SU-DHL-6 (cell line): ENCODE measurements around the gene MRPS25.

Source experiments
- H2AFZ ChIP-seq: fragments of 200-600 bp; sonication (generic); 2 replicates; pipeline ENCODE4 v1.6.1; 2014; ENCODE audit warnings: low read depth, mild to moderate bottlenecking, moderate library complexity, mixed read lengths, antibody characterized with exemption, low read length; ENCODE audit not compliant: severe bottlenecking
- H3F3A ChIP-seq: fragments of 200-600 bp; shearing (Covaris generic); 2 replicates; pipeline ENCODE4 v1.6.0; 2016; ENCODE audit warnings: antibody characterized with exemption, mild to moderate bottlenecking; ENCODE audit not compliant: insufficient read depth
- H3K27ac ChIP-seq: fragments of 200-600 bp; sonication (generic); 2 replicates; pipeline ENCODE4 v1.5.1; 2016; ENCODE audit warnings: low read depth, mild to moderate bottlenecking, low read length, moderate library complexity, mixed read lengths
- H3K27me3 ChIP-seq: fragments of 200-600 bp; sonication (generic), shearing (Covaris generic); 2 replicates; pipeline ENCODE4 v1.6.0; 2014; ENCODE audit warnings: mild to moderate bottlenecking, low read length
- H3K36me3 ChIP-seq: fragments of 200-600 bp; sonication (generic); 2 replicates; pipeline ENCODE4 v1.6.1; 2014; ENCODE audit warnings: mild to moderate bottlenecking, low read length, mixed read lengths
- H3K4me2 ChIP-seq: fragments of 300-600, 200-600 bp; shearing (Covaris generic), sonication (generic); 2 replicates; pipeline ENCODE4 v1.6.0; 2014; ENCODE audit warnings: low read length, low read depth, mild to moderate bottlenecking; ENCODE audit not compliant: poor library complexity, severe bottlenecking
- H3K4me3 ChIP-seq: fragments of 200-600 bp; sonication (generic); 2 replicates; pipeline ENCODE4 v1.5.1; 2014; ENCODE audit warnings: antibody characterized with exemption, low read length, mild to moderate bottlenecking, mixed read lengths; ENCODE audit not compliant: insufficient read depth, poor library complexity, severe bottlenecking
- H3K79me2 ChIP-seq: fragments of 200-600 bp; sonication (generic); 2 replicates; pipeline ENCODE4 v1.6.1; 2014; ENCODE audit warnings: mild to moderate bottlenecking, low read length, moderate library complexity; ENCODE audit not compliant: insufficient read depth
- H3K9ac ChIP-seq: fragments of 200-600 bp; sonication (generic); 2 replicates; pipeline ENCODE4 v1.7.0; 2014; ENCODE audit warnings: mild to moderate bottlenecking, low read length
- H3K9me2 ChIP-seq: fragments of 200-600 bp; sonication (generic); replicated peaks from 2 replicates; pipeline ENCODE4 v1.6.1; 2014; ENCODE audit warnings: low read length; ENCODE audit not compliant: insufficient read depth
- H3K9me3 ChIP-seq: fragments of 200-600 bp; sonication (generic); 2 replicates; pipeline ENCODE4 v1.6.1; 2014; ENCODE audit warnings: low read length, mixed read lengths; ENCODE audit not compliant: insufficient read depth
- H4K20me1 ChIP-seq: fragments of 200-600 bp; sonication (generic); 2 replicates; pipeline ENCODE4 v1.6.1; 2014; ENCODE audit warnings: low read depth, mild to moderate bottlenecking, antibody characterized with exemption, low read length, moderate library complexity, mixed read lengths
- EZH2phosphoT487 ChIP-seq: fragments of 200-600 bp; sonication (generic), shearing (Covaris generic); conservative IDR thresholded peaks from 2 replicates; pipeline ENCODE4 v1.6.1; 2018; ENCODE audit warnings: mild to moderate bottlenecking, antibody characterized with exemption, low read length, moderate library complexity, mixed read lengths
- TF ChIP-seq, protein P1 (sequence below): fragments of 200-600 bp; sonication (generic); IDR thresholded peaks from one replicate; pipeline ENCODE4 v1.5.1; 2017; ENCODE audit warnings: antibody characterized with exemption, mild to moderate bottlenecking, low read length, moderate library complexity; ENCODE audit not compliant: insufficient read depth, poor library complexity, severe bottlenecking

Gene MRPS25

DNA sequence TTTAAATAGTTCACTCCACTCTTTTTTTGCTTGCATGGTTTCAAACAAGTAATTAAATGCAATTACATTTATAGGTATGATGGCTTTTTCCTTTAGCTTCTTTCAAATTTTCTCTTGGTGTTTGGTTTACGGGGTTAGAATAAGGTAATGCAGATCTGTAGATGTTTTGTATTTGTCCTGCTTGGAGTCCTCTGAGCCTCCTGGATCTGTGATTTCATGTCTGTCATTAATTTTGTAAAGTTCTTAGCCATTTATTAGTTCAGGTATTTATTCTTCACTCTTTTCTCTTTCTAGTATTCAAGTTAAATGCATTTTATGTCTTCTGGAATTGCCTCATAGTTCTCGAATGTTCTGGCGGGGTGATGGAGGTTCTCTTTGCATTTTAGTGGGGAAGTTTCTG is 1.4 kb upstream of the MRPS25 start:
- no peaks in the 10 kb centered on the region for H3K27me3 ChIP-seq
- 0 out of 2 replicates have a peak, but pooled peaks cover 5% of the 10 kb centered on the region for H3F3A ChIP-seq
- H3K27ac ChIP-seq = no peak overlapping the region
- no peak overlapping the region for H3K9ac ChIP-seq
- no peaks in the 10 kb centered on the region for H3K36me3 ChIP-seq
- no peak for TF ChIP-seq EZH2phosphoT487
- TF ChIP-seq, protein P1, sequence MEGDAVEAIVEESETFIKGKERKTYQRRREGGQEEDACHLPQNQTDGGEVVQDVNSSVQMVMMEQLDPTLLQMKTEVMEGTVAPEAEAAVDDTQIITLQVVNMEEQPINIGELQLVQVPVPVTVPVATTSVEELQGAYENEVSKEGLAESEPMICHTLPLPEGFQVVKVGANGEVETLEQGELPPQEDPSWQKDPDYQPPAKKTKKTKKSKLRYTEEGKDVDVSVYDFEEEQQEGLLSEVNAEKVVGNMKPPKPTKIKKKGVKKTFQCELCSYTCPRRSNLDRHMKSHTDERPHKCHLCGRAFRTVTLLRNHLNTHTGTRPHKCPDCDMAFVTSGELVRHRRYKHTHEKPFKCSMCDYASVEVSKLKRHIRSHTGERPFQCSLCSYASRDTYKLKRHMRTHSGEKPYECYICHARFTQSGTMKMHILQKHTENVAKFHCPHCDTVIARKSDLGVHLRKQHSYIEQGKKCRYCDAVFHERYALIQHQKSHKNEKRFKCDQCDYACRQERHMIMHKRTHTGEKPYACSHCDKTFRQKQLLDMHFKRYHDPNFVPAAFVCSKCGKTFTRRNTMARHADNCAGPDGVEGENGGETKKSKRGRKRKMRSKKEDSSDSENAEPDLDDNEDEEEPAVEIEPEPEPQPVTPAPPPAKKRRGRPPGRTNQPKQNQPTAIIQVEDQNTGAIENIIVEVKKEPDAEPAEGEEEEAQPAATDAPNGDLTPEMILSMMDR = no peak
- no peaks in the 10 kb centered on the region for H3K9me3 ChIP-seq
- no peaks in the 10 kb centered on the region; the same call in 1 of the 2 replicates for H4K20me1 ChIP-seq
- no peak overlapping the region for H2AFZ ChIP-seq
- H3K79me2 ChIP-seq = peaks cover 24% of the 10 kb centered on the region
- no peaks in the 10 kb centered on the region for H3K9me2 ChIP-seq
- no peak overlapping the region for H3K4me3 ChIP-seq
- no peak overlapping the region for H3K4me2 ChIP-seq

DNA sequence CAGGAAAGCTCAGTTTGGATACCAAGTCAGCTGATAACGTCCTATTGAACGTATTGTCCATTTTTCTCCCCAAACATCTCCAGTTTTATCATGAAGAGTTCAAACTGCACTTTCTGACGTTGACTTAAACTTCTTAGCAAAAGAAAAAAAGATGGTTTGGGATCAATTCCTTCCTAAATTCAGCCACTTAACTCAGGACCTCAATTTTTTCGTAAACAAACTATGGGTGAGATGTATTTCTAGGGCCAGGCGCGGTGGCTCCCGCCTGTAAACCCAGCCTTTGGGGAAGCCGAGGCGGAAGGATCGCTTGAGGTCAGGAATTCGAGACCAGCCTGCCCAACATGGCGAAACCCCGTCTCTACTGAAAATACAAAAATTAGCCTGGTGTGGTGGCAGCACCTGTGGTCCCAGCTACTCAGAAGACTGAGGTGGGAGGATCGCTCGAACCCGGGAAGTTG is 464 bp upstream of the MRPS25 start:
- Histone ChIP-seq H3K4me3 (peak overlapping the region; percentile 99), H4K20me1 (no peaks in the 10 kb centered on the region; the same call in 1 of the 2 replicates), H3K9ac (peak overlapping the region; percentile 100), H3K27me3 (no peaks in the 10 kb centered on the region), H3K27ac (no peak overlapping the region), H3K79me2 (peaks cover 28% of the 10 kb centered on the region), H2AFZ (peak overlapping the region; percentile 85), H3K36me3 (no peaks in the 10 kb centered on the region), H3K9me2 (no peaks in the 10 kb centered on the region), H3F3A (0 out of 2 replicates have a peak, but pooled peaks cover 5% of the 10 kb centered on the region), H3K4me2 (peak overlapping the region; percentile 66), H3K9me3 (no peaks in the 10 kb centered on the region)
- TF ChIP-seq, protein P1 = no peak
- TF ChIP-seq EZH2phosphoT487 = no peak

DNA sequence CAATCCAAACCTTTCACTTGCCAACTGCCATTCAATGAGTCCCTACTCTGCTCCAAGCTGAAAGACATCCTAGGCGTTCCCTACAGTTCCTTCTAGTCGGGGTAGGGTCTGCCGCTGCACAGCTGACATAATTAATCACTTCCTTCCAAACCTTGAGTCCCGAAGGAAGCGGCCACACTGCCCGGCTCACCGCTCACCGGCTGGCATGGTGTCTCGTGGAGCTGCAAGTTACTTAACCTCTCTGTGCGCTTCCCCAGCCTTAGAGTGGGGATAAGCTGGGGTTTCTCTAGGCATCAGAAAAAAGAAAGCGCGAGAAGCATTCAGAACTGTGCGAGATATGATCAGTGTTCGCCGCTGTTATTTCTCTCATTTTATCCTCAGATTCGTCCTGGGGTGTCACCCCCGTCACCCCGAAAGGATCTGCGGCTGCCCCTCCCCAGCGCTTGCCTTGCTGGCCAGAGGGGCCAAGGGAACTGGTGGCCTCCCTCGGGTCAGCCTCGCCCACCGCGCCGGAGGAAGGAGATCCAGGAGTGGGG is 748 bp downstream of the MRPS25 start:
- Histone ChIP-seq H2AFZ (peak overlapping the region; percentile 85), H3K9me2 (no peaks in the 10 kb centered on the region), H3K9me3 (no peaks in the 10 kb centered on the region), H3K36me3 (no peaks in the 10 kb centered on the region), H3K4me2 (peak overlapping the region; percentile 66), H4K20me1 (no peaks in the 10 kb centered on the region; the same call in 1 of the 2 replicates), H3K27me3 (no peaks in the 10 kb centered on the region), H3K4me3 (peak overlapping the region; percentile 99), H3K9ac (peak overlapping the region; percentile 100), H3K27ac (peak overlapping the region; percentile 64), H3K79me2 (peaks cover 38% of the 10 kb centered on the region), H3F3A (0 out of 2 replicates have a peak, but pooled peaks cover 5% of the 10 kb centered on the region)
- no peak for TF ChIP-seq EZH2phosphoT487
- TF ChIP-seq, protein P1 = no peak
